ENCODE measurements around the gene CHD3. TPM values are rescaled to one million over a fixed set of nuclear protein-coding genes. Genes with fewer than 3 reads are reported as not detected.

Gene CHD3
- total RNA-seq, 4 donors from 2014 or later = 56.7 to 134 (median 120) TPM

- Histone ChIP-seq H3K4me1 (peaks cover 4 to 69% (median 24%) of the 10 kb centered on the region in 3 donors), H3K4me3 (peak overlapping the region; percentile 68 to 84), H3K27me3 (no peaks in the 10 kb centered on the region), H3K9me3 (no peaks in the 10 kb centered on the region), H3K27ac (peak overlapping the region; percentile 78 to 99 (median 94)), H3K36me3 (peaks cover 0 to 49% of the 10 kb centered on the region in 2 donors)
- 0 to 1% methylated on average over 3 to 15 of the region's 61 CpGs for WGBS, 2 donors (ENCODE audit: low coverage in 1 of 2)
- ATAC-seq = peak; percentile 8
- TF ChIP-seq CTCF (IDR thresholded peaks at IDR 0.05) = no peak
- TF ChIP-seq POLR2A (IDR thresholded peaks at IDR 0.05) = peak in 1 of 2 donors; percentile 14
- TF ChIP-seq POLR2AphosphoS5 (IDR thresholded peaks at IDR 0.05) = peak; percentile 32
- no peak for TF ChIP-seq EP300 (IDR thresholded peaks at IDR 0.05)
These were observed 44.9 kb upstream of the CHD3 start for GRCh38 chr17:7843536-7844291.

- peak overlapping the region; percentile 68 to 84 for H3K4me3 ChIP-seq
- TF ChIP-seq CTCF (IDR thresholded peaks at IDR 0.05) (no peak), EP300 (IDR thresholded peaks at IDR 0.05) (no peak), POLR2AphosphoS5 (IDR thresholded peaks at IDR 0.05) (peak; percentile 60), POLR2A (IDR thresholded peaks at IDR 0.05) (peak; percentile 32 to 54)
- peaks cover 4 to 61% (median 16%) of the 10 kb centered on the region in 3 donors for H3K4me1 ChIP-seq
- peak; percentile 82 for ATAC-seq
- 0% methylated on average over 1 to 14 of the region's 71 CpGs for WGBS, 2 donors (ENCODE audit: low coverage in 1 of 2)
- peaks cover 0 to 58% of the 10 kb centered on the region in 2 donors for H3K36me3 ChIP-seq
- no peaks in the 10 kb centered on the region for H3K27me3 ChIP-seq
- no peaks in the 10 kb centered on the region for H3K9me3 ChIP-seq
- H3K27ac ChIP-seq = peak overlapping the region; percentile 78 to 99 (median 94)
These were observed 44.1 kb upstream of the CHD3 start for GRCh38 chr17:7844292-7845154.

- 64 to 84% methylated on average over 6 to 11 of the region's 15 CpGs for WGBS, 2 donors (ENCODE audit: low coverage in 1 of 2)
- peak overlapping the region in 1 of 2 donors; percentile 84 for H3K4me3 ChIP-seq
- no peak for ATAC-seq
- no peak for TF ChIP-seq POLR2AphosphoS5 (IDR thresholded peaks at IDR 0.05)
- TF ChIP-seq CTCF (IDR thresholded peaks at IDR 0.05) = no peak
- TF ChIP-seq POLR2A (IDR thresholded peaks at IDR 0.05) = no peak
- no peak for TF ChIP-seq EP300 (IDR thresholded peaks at IDR 0.05)
- no peaks in the 10 kb centered on the region for H3K9me3 ChIP-seq
- H3K4me1 ChIP-seq = peaks cover 4 to 51% (median 14%) of the 10 kb centered on the region in 3 donors
- H3K36me3 ChIP-seq = peaks cover 0 to 58% of the 10 kb centered on the region in 2 donors
- H3K27ac ChIP-seq = peak overlapping the region; percentile 60 to 99 (median 94)
- no peaks in the 10 kb centered on the region for H3K27me3 ChIP-seq
These were observed 43.1 kb upstream of the CHD3 start for GRCh38 chr17:7845359-7846062.

GRCh38 chr17:7846063-7846735 lies 42.4 kb upstream of the CHD3 start:
- WGBS, 2 donors (ENCODE audit: low coverage in 1 of 2) = no CpG with 5 or more reads among the region's 22 CpGs
- no peak for ATAC-seq
- peaks cover 4 to 48% (median 10%) of the 10 kb centered on the region in 3 donors for H3K4me1 ChIP-seq
- peaks cover 0 to 61% of the 10 kb centered on the region in 2 donors for H3K36me3 ChIP-seq
- no peaks in the 10 kb centered on the region for H3K27me3 ChIP-seq
- no peak for TF ChIP-seq CTCF (IDR thresholded peaks at IDR 0.05)
- TF ChIP-seq POLR2AphosphoS5 (IDR thresholded peaks at IDR 0.05) = no peak
- TF ChIP-seq EP300 (IDR thresholded peaks at IDR 0.05) = no peak
- TF ChIP-seq POLR2A (IDR thresholded peaks at IDR 0.05) = no peak
- no peaks in the 10 kb centered on the region for H3K9me3 ChIP-seq
- peak overlapping the region in 3 of 4 donors; percentile 90 to 99 (median 98) for H3K27ac ChIP-seq
- H3K4me3 ChIP-seq = no peak overlapping the region
